Endothelial cell of umbilical vein (primary cell): ENCODE data around the gene PVRIG.

Experiments used
- CTCF ChIP-seq, 2 donors: IDR thresholded peaks; 1 replicate in 1 of 2; 2 replicates in 1 of 2; pipeline ENCODE4 v1.5.1; 2011; ENCODE audit warnings: low read length in 2 of 2, mild to moderate bottlenecking in 2 of 2, moderate library complexity in 2 of 2, control low read depth in 1 of 2, inconsistent platforms in 1 of 2, low read depth in 1 of 2; ENCODE audit not compliant: insufficient read depth in 1 of 2; ENCODE audit errors: extremely low read depth in 1 of 2
- EZH2 ChIP-seq: IDR thresholded peaks from 2 replicates; pipeline ENCODE4 v1.6.1; 2012; ENCODE audit warnings: borderline replicate concordance, low read depth, mild to moderate bottlenecking, moderate library complexity, low read length, inconsistent platforms; ENCODE audit not compliant: severe bottlenecking
- JUN ChIP-seq: IDR thresholded peaks from 2 replicates; pipeline ENCODE4 v1.6.1; 2011; ENCODE audit warnings: borderline replicate concordance, low read depth; ENCODE audit not compliant: insufficient read length, insufficient read depth
- POLR2A ChIP-seq: IDR thresholded peaks from 2 replicates; pipeline ENCODE4 v1.6.1; 2012; ENCODE audit warnings: low read depth, mild to moderate bottlenecking, control low read depth, low read length
- POLR2AphosphoS5 ChIP-seq: IDR thresholded peaks from 2 replicates; pipeline ENCODE4 v1.6.1; 2012; ENCODE audit warnings: low read depth, mild to moderate bottlenecking, control low read depth, low read length, moderate library complexity; ENCODE audit not compliant: insufficient read depth

- TF ChIP-seq CTCF (IDR thresholded peaks at IDR 0.05; ENCODE audit: extremely low read depth in 1 of 2, insufficient read depth in 1 of 2, low read depth in 1 of 2, low read length in 2 of 2) (no peak), POLR2A (no peak), EZH2 (no peak), JUN (no peak), POLR2AphosphoS5 (no peak)
These were observed 10.3 kb upstream of the PVRIG start for GRCh38 chr7:100209493-100209892.
